ENCODE measurements around the gene TREX2.

DNA sequence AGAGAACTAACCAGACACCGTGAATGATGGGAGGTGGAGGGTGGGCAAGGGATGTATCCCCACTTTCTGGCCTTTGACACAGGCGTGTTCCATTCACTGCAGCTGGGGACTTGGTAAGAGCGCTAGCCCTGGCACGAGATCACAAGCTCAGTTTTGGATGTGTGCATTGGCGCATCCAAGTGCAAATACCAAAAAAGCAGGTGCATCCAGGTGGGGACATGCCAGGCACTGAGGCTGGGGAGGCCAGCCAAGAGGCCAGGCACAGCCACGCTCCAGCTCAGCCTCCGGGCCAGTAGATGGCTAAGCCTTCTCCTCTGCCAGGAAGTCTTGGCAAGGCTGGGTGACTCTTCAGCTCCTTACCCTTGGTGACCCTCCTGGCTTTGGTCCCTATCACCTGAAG, 39.0 kb downstream of the TREX2 start:
- TF ChIP-seq, protein P1, sequence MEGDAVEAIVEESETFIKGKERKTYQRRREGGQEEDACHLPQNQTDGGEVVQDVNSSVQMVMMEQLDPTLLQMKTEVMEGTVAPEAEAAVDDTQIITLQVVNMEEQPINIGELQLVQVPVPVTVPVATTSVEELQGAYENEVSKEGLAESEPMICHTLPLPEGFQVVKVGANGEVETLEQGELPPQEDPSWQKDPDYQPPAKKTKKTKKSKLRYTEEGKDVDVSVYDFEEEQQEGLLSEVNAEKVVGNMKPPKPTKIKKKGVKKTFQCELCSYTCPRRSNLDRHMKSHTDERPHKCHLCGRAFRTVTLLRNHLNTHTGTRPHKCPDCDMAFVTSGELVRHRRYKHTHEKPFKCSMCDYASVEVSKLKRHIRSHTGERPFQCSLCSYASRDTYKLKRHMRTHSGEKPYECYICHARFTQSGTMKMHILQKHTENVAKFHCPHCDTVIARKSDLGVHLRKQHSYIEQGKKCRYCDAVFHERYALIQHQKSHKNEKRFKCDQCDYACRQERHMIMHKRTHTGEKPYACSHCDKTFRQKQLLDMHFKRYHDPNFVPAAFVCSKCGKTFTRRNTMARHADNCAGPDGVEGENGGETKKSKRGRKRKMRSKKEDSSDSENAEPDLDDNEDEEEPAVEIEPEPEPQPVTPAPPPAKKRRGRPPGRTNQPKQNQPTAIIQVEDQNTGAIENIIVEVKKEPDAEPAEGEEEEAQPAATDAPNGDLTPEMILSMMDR (conservative IDR thresholded peaks at IDR 0.05; ENCODE audit: low read depth in 2 of 2), result no peak
- TF ChIP-seq EZH2phosphoT487 (IDR thresholded peaks at IDR 0.05; ENCODE audit: unreplicated experiment), result no peak

All from GM23338 (cell line).